Progenitor cell of endocrine pancreas (in vitro differentiated cells): ENCODE results near the gene TRPM2. TPM values are rescaled to one million over a fixed set of nuclear protein-coding genes. Genes with fewer than 3 reads are reported as not detected.
A peak's percentile ranks its signal among the peaks of the same experiment; 100 is the strongest.

Experiments used
- DNase-seq: peaks from one replicate; pipeline ENCODE4 v3.0.0; 2021; ENCODE audit warnings: low spot score; ENCODE audit not compliant: unreplicated experiment
- H3K27ac Mint-ChIP-seq: 2 replicates; pipeline ENCODE4 v1.8.0; 2021; ENCODE audit warnings: mild to moderate bottlenecking, moderate library complexity, mixed read lengths
- H3K27me3 Mint-ChIP-seq: 2 replicates; pipeline ENCODE4 v1.8.0; 2021; ENCODE audit warnings: mixed read lengths
- H3K36me3 Mint-ChIP-seq: 2 replicates; pipeline ENCODE4 v1.8.0; 2022; ENCODE audit warnings: mixed read lengths; ENCODE audit not compliant: insufficient read depth
- H3K4me1 Mint-ChIP-seq: 2 replicates; pipeline ENCODE4 v1.8.0; 2021; ENCODE audit warnings: low read depth, mixed read lengths
- H3K4me3 Mint-ChIP-seq: 2 replicates; pipeline ENCODE4 v1.8.0; 2021; ENCODE audit warnings: low read depth, mild to moderate bottlenecking, moderate library complexity, mixed read lengths
- H3K9me3 Mint-ChIP-seq: 2 replicates; pipeline ENCODE4 v1.8.0; 2021; ENCODE audit warnings: low read depth, mixed read lengths
- CTCF ChIP-seq: fragments of 200-600 bp; sonication (generic); IDR thresholded peaks from one replicate; pipeline ENCODE4 v1.5.0; 2021; ENCODE audit warnings: antibody characterized with exemption, mild to moderate bottlenecking; ENCODE audit not compliant: unreplicated experiment
- total RNA-seq: library from RNA; stranded (reverse); gene quantifications from 2 replicates; pipeline ENCODE4 v1.2.1, GENCODE V29; 2021

The TRPM2 gene
- total RNA-seq, 1 donor from 2014 or later: 0.17 TPM

- peaks cover 5% of the 10 kb centered on the region for H3K27me3 Mint-ChIP-seq
- H3K27ac Mint-ChIP-seq: no peak overlapping the region
- DNase-seq: peak; percentile 8
- TF ChIP-seq CTCF: no peak
- H3K4me1 Mint-ChIP-seq: no peaks in the 10 kb centered on the region
- no peaks in the 10 kb centered on the region for H3K36me3 Mint-ChIP-seq
- no peak overlapping the region for H3K4me3 Mint-ChIP-seq
- H3K9me3 Mint-ChIP-seq: peaks cover 10% of the 10 kb centered on the region
These were observed 74.1 kb downstream of the TRPM2 start for GRCh38 chr21:44427241-44428120.

GRCh38 chr21:44428281-44428960, 75.0 kb downstream of the TRPM2 start:
- H3K4me3 Mint-ChIP-seq: no peak overlapping the region
- no peaks in the 10 kb centered on the region for H3K36me3 Mint-ChIP-seq
- peaks cover 10% of the 10 kb centered on the region for H3K9me3 Mint-ChIP-seq
- DNase-seq: peak; percentile 9
- TF ChIP-seq CTCF: no peak
- H3K27ac Mint-ChIP-seq: no peak overlapping the region
- H3K27me3 Mint-ChIP-seq: peaks cover 3% of the 10 kb centered on the region
- H3K4me1 Mint-ChIP-seq: no peaks in the 10 kb centered on the region

GRCh38 chr21:44429894-44430293, 76.5 kb downstream of the TRPM2 start:
- no peaks in the 10 kb centered on the region for H3K36me3 Mint-ChIP-seq
- H3K4me1 Mint-ChIP-seq: no peaks in the 10 kb centered on the region
- peaks cover 3% of the 10 kb centered on the region for H3K27me3 Mint-ChIP-seq
- H3K27ac Mint-ChIP-seq: no peak overlapping the region
- H3K4me3 Mint-ChIP-seq: no peak overlapping the region
- H3K9me3 Mint-ChIP-seq: peaks cover 10% of the 10 kb centered on the region
- no peak for DNase-seq
- TF ChIP-seq CTCF: no peak

GRCh38 chr21:44431300-44431699, 77.9 kb downstream of the TRPM2 start:
- TF ChIP-seq CTCF: no peak
- no peak overlapping the region for H3K27ac Mint-ChIP-seq
- no peak overlapping the region for H3K4me3 Mint-ChIP-seq
- peaks cover 10% of the 10 kb centered on the region for H3K9me3 Mint-ChIP-seq
- DNase-seq: no peak
- H3K36me3 Mint-ChIP-seq: no peaks in the 10 kb centered on the region
- peaks cover 3% of the 10 kb centered on the region for H3K27me3 Mint-ChIP-seq
- no peaks in the 10 kb centered on the region for H3K4me1 Mint-ChIP-seq

- TF ChIP-seq CTCF: no peak
- no peak for DNase-seq
- Mint-ChIP-seq H3K9me3 (peaks cover 10% of the 10 kb centered on the region), H3K27me3 (peaks cover 3% of the 10 kb centered on the region), H3K27ac (no peak overlapping the region), H3K4me1 (no peaks in the 10 kb centered on the region), H3K4me3 (no peak overlapping the region), H3K36me3 (no peaks in the 10 kb centered on the region)
These were observed 79.7 kb downstream of the TRPM2 start for GRCh38 chr21:44432841-44433790.
